ENCODE measurements around the gene CELSR1. TPM values are rescaled to one million over a fixed set of nuclear protein-coding genes. Genes with fewer than 3 reads are reported as not detected.
"Not testable (repeated sequence)": the region's sequence is repeated elsewhere in the genome, so short reads cannot be mapped to it uniquely, and the experiment has no call there.

The CELSR1 gene
- total RNA-seq, 2 experiments from 2014 or later: 1.0 to 1.1 TPM

GRCh38 chr22:46399251-46400024 lies 138.0 kb downstream of the CELSR1 start:
- POLR2A ChIA-PET: no interaction called here
- Histone ChIP-seq H3K9me3 (ENCODE audit: control insufficient read depth in 1 of 2, insufficient read depth in 1 of 2, low read length in 2 of 2) (no peaks in the 10 kb centered on the region), H3K4me3 (ENCODE audit: low read length) (no peak overlapping the region), H3K27me3 (ENCODE audit: control insufficient read depth in 1 of 2, insufficient read depth in 2 of 2, low read length in 2 of 2) (no peaks in the 10 kb centered on the region), H3K27ac (ENCODE audit: low read depth in 1 of 2, low read length in 2 of 2) (no peak overlapping the region), H3K4me1 (ENCODE audit: insufficient read depth, low read length) (peaks cover 9% of the 10 kb centered on the region), H3K36me3 (ENCODE audit: insufficient read depth, low read length) (no peaks in the 10 kb centered on the region)
- peak in 1 of 14 experiments; percentile 17 for DNase-seq
- Mint-ChIP-seq H3K4me1 (ENCODE audit: low read depth) (no peaks in the 10 kb centered on the region), H3K27me3 (no peaks in the 10 kb centered on the region), H3K27ac (no peak overlapping the region), H3K9me3 (no peaks in the 10 kb centered on the region), H3K36me3 (ENCODE audit: low read depth) (no peaks in the 10 kb centered on the region), H3K4me3 (no peak overlapping the region)
- ATAC-seq (ENCODE audit: poor library complexity): no peak
- CTCF ChIA-PET: no interaction called here
- TF ChIP-seq CTCF (IDR thresholded peaks at IDR 0.05): no peak
- intact Hi-C loops (cut with DNase I, micrococcal nuclease): loop anchor here in 1 of 2 experiments (10.0 kb wide), 1 partner anchor 105 kb away; no protein-coding TSS in a partner anchor

GRCh38 chr22:46397951-46398350 lies 139.5 kb downstream of the CELSR1 start:
- intact Hi-C loops (cut with DNase I, micrococcal nuclease): loop anchor here in 1 of 2 experiments (10.0 kb wide), 1 partner anchor 107 kb away; no protein-coding TSS in a partner anchor
- DNase-seq (no peak), ATAC-seq (ENCODE audit: poor library complexity) (no peak)
- Mint-ChIP-seq H3K9me3 (no peaks in the 10 kb centered on the region), H3K4me1 (ENCODE audit: low read depth) (peaks cover 5% of the 10 kb centered on the region), H3K27ac (no peak overlapping the region), H3K36me3 (ENCODE audit: low read depth) (no peaks in the 10 kb centered on the region), H3K4me3 (no peak overlapping the region), H3K27me3 (no peaks in the 10 kb centered on the region)
- H3K9me3 ChIP-seq (ENCODE audit: control insufficient read depth in 1 of 2, insufficient read depth in 1 of 2, low read length in 2 of 2): no peaks in the 10 kb centered on the region
- H3K36me3 ChIP-seq (ENCODE audit: insufficient read depth, low read length): no peaks in the 10 kb centered on the region
- CTCF ChIA-PET: no interaction called here
- H3K4me1 ChIP-seq (ENCODE audit: insufficient read depth, low read length): peaks cover 16% of the 10 kb centered on the region
- H3K4me3 ChIP-seq (ENCODE audit: low read length): no peak overlapping the region
- H3K27ac ChIP-seq (ENCODE audit: low read depth in 1 of 2, low read length in 2 of 2): no peak overlapping the region
- H3K27me3 ChIP-seq (ENCODE audit: control insufficient read depth in 1 of 2, insufficient read depth in 2 of 2, low read length in 2 of 2): no peaks in the 10 kb centered on the region
- no peak for TF ChIP-seq CTCF (IDR thresholded peaks at IDR 0.05)
- POLR2A ChIA-PET: no interaction called here

- no peak for TF ChIP-seq CTCF (IDR thresholded peaks at IDR 0.05)
- Mint-ChIP-seq H3K36me3 (ENCODE audit: low read depth) (no peaks in the 10 kb centered on the region), H3K9me3 (no peaks in the 10 kb centered on the region), H3K27me3 (no peaks in the 10 kb centered on the region), H3K27ac (no peak overlapping the region), H3K4me3 (no peak overlapping the region), H3K4me1 (ENCODE audit: low read depth) (peaks cover 5% of the 10 kb centered on the region)
- Histone ChIP-seq H3K4me3 (ENCODE audit: low read length) (no peak overlapping the region), H3K27ac (ENCODE audit: low read depth in 1 of 2, low read length in 2 of 2) (no peak overlapping the region), H3K27me3 (ENCODE audit: control insufficient read depth in 1 of 2, insufficient read depth in 2 of 2, low read length in 2 of 2) (no peaks in the 10 kb centered on the region), H3K36me3 (ENCODE audit: insufficient read depth, low read length) (no peaks in the 10 kb centered on the region), H3K4me1 (ENCODE audit: insufficient read depth, low read length) (peaks cover 16% of the 10 kb centered on the region), H3K9me3 (ENCODE audit: control insufficient read depth in 1 of 2, insufficient read depth in 1 of 2, low read length in 2 of 2) (no peaks in the 10 kb centered on the region)
- DNase-seq (no peak), ATAC-seq (ENCODE audit: poor library complexity) (no peak)
- intact Hi-C loops (cut with DNase I, micrococcal nuclease): loop anchor here in 1 of 2 experiments (10.0 kb wide), 1 partner anchor 107 kb away; no protein-coding TSS in a partner anchor
- CTCF ChIA-PET: no interaction called here
- POLR2A ChIA-PET: no interaction called here
These were observed 139.9 kb downstream of the CELSR1 start for GRCh38 chr22:46397514-46397913.

GRCh38 chr22:46397049-46397448 lies 140.4 kb downstream of the CELSR1 start:
- CTCF ChIA-PET; H3K9me3 ChIP-seq (ENCODE audit: control insufficient read depth in 1 of 2, insufficient read depth in 1 of 2, low read length in 2 of 2); H3K27me3 Mint-ChIP-seq; H3K4me3 Mint-ChIP-seq; H3K36me3 Mint-ChIP-seq (ENCODE audit: low read depth); H3K4me1 Mint-ChIP-seq (ENCODE audit: low read depth); H3K4me3 ChIP-seq (ENCODE audit: low read length); H3K9me3 Mint-ChIP-seq; H3K27me3 ChIP-seq (ENCODE audit: control insufficient read depth in 1 of 2, insufficient read depth in 2 of 2, low read length in 2 of 2); POLR2A ChIA-PET; H3K27ac ChIP-seq (ENCODE audit: low read depth in 1 of 2, low read length in 2 of 2); DNase-seq; ATAC-seq (ENCODE audit: poor library complexity); H3K36me3 ChIP-seq (ENCODE audit: insufficient read depth, low read length); H3K27ac Mint-ChIP-seq: not testable (repeated sequence)
- peaks cover 16% of the 10 kb centered on the region for H3K4me1 ChIP-seq (ENCODE audit: insufficient read depth, low read length)
- intact Hi-C loops (cut with DNase I, micrococcal nuclease): loop anchor here in 1 of 2 experiments (10.0 kb wide), 1 partner anchor 108 kb away; no protein-coding TSS in a partner anchor

Data from CD4-positive, alpha-beta T cell (primary cell).